Gastrocnemius medialis (tissue), 4 donors: ENCODE measurements around the gene ITPR3. TPM values are rescaled to one million over a fixed set of nuclear protein-coding genes. Genes with fewer than 3 reads are reported as not detected.

Source experiments
- ATAC-seq, 2 donors: fragments of 150-250 bp; one replicate each; pipeline ENCODE4 v1.9.1; 2016
- DNase-seq, 2 donors: peaks; one replicate each; pipeline ENCODE4 v3.0.0-alpha.2; 2019
- H3K27ac ChIP-seq, 4 donors: fragments of 200-600 bp; sonication (generic); 1 replicate in 1 of 4; 2 replicates in 3 of 4; pipeline ENCODE4 v1.5.1; 2016 to 2018; ENCODE audit warnings: mild to moderate bottlenecking in 2 of 4, moderate library complexity in 1 of 4
- H3K27me3 ChIP-seq, 3 donors: fragments of 200-600 bp; sonication (generic) in 2 of 3; 1 replicate in 1 of 3; 2 replicates in 2 of 3; pipeline versions ENCODE4 v1.5.1 to v1.6.0; 2016 to 2019; ENCODE audit warnings: mild to moderate bottlenecking in 1 of 3, moderate library complexity in 1 of 3
- H3K36me3 ChIP-seq, 2 donors: fragments of 200-600 bp; sonication (generic) in 1 of 2; one replicate each; pipeline ENCODE4 v1.5.1; 2017 to 2018
- H3K4me1 ChIP-seq, 2 donors: fragments of 200-600 bp; sonication (generic) in 1 of 2; one replicate each; pipeline ENCODE4 v1.5.1; 2016 to 2017; ENCODE audit warnings: mild to moderate bottlenecking in 2 of 2
- H3K4me3 ChIP-seq, 4 donors: fragments of 200-600 bp; sonication (generic) in 3 of 4; 1 replicate in 1 of 4; 2 replicates in 3 of 4; pipeline ENCODE4 v1.5.1; 2016 to 2019; ENCODE audit warnings: mild to moderate bottlenecking in 2 of 4
- H3K9me3 ChIP-seq, 3 donors: fragments of 200-600 bp; sonication (generic) in 2 of 3; 1 replicate in 1 of 3; 2 replicates in 2 of 3; pipeline ENCODE4 v1.5.1; 2016 to 2019
- POLR2A ChIP-seq, 2 donors: fragments of 450-650 bp; IDR thresholded peaks; one replicate each; pipeline ENCODE4 v1.6.1; 2017; ENCODE audit warnings: antibody characterized with exemption in 2 of 2, mild to moderate bottlenecking in 2 of 2, moderate library complexity in 2 of 2
- in situ Hi-C, 4 donors: fragments of 200-750 bp; cut with MboI; loops; one replicate each; pipeline versions ENCODE4 v1.15.0 to v1.8.0; 2017; ENCODE audit warnings: low sequenced_read_pairs in 4 of 4
- intact Hi-C: fragments of 100-400 bp; cut with DNase I; formaldehyde crosslinking; loops from one replicate; pipeline ENCODE4 v1.15.1; 2023; ENCODE audit warnings: low total_unique reads
- total RNA-seq, 4 donors: library from RNA; depleted of rRNA; stranded (reverse); fragments of >200 nt; gene quantifications; one replicate each; pipeline versions ENCODE4 v1.1.0 to v1.2.3, GENCODE V29; 2016
- TF ChIP-seq, protein P1 (sequence below), 5 experiments: fragments of 450-650 bp in 3 of 5; fragments of 200-600 bp in 2 of 5; sonication (generic) in 2 of 5; IDR thresholded peaks in 4 of 5; conservative IDR thresholded peaks in 1 of 5; 1 replicate in 4 of 5; 2 replicates in 1 of 5; pipeline ENCODE4 v1.5.1; 2016 to 2019; ENCODE audit warnings: antibody characterized with exemption in 5 of 5, mild to moderate bottlenecking in 3 of 5, moderate library complexity in 3 of 5

The ITPR3 gene
- total RNA-seq, 4 donors from 2014 or later = 1.9 to 6.8 (median 4.2) TPM

DNA sequence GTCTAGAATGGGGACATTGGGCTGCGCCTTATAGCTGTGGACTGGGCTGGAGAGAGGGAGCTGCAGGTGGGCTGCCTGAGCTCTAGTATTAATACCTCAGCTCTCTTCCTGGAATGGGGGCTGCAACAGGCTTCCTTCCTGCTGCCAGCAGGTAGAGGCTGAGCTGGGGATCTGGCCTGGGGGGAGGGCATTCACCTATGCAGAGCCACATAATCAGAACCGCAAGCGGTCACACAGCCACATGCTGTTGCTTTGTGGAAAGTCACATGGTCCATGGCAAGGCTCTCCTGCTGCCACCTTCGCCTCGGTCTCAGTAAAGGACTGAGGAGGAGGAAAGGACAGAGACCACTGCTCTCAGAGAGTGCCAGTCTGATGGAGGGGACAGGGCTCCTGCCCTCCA lies 35.7 kb downstream of the ITPR3 start:
- H3K9me3 ChIP-seq = no peaks in the 10 kb centered on the region
- H3K4me3 ChIP-seq = no peak overlapping the region
- no peak for TF ChIP-seq POLR2A (IDR thresholded peaks at IDR 0.05)
- TF ChIP-seq, protein P1, sequence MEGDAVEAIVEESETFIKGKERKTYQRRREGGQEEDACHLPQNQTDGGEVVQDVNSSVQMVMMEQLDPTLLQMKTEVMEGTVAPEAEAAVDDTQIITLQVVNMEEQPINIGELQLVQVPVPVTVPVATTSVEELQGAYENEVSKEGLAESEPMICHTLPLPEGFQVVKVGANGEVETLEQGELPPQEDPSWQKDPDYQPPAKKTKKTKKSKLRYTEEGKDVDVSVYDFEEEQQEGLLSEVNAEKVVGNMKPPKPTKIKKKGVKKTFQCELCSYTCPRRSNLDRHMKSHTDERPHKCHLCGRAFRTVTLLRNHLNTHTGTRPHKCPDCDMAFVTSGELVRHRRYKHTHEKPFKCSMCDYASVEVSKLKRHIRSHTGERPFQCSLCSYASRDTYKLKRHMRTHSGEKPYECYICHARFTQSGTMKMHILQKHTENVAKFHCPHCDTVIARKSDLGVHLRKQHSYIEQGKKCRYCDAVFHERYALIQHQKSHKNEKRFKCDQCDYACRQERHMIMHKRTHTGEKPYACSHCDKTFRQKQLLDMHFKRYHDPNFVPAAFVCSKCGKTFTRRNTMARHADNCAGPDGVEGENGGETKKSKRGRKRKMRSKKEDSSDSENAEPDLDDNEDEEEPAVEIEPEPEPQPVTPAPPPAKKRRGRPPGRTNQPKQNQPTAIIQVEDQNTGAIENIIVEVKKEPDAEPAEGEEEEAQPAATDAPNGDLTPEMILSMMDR (IDR thresholded peaks at IDR 0.05 in 4 of 5, conservative IDR thresholded peaks at IDR 0.05 in 1 of 5) = no peak
- ATAC-seq (no peak), DNase-seq (no peak)
- intact Hi-C loops = no loop called here
- in situ Hi-C loops = no loop called here
- H3K27ac ChIP-seq = no peak overlapping the region
- no peaks in the 10 kb centered on the region for H3K4me1 ChIP-seq
- H3K27me3 ChIP-seq = no peaks in the 10 kb centered on the region
- H3K36me3 ChIP-seq = peaks cover 0 to 4% of the 10 kb centered on the region in 2 donors

DNA sequence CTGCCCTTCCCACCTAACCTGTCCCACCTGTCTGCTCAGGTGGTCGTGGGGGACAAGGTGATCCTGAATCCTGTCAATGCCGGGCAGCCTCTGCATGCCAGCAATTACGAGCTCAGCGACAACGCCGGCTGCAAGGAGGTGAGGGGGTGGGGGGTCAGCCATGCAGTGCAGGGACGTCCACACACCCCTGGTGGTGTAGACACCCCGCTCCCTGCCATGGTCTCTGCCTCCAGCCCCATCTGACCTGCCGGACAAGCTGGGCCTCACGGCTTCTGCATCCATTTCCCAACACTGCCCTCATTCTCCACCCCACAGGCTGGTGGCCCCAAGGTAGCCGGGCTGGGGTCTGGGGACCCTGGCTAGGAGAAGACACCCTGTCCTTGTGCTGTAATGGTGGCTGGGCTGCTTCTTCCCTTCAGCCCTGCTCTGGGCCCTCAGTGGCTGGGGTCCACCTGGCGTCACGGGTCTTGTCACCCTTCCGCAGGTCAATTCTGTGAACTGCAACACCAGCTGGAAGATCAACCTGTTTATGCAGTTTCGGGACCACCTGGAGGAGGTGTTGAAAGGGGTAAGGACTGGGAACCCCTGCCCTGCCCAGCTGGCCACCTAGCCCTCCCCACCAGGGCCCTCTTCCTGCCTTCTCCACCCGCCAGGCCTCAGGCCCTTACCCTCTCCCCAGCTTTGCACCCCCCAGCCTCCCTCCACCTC lies 38.0 kb downstream of the ITPR3 start:
- TF ChIP-seq, protein P1 (IDR thresholded peaks at IDR 0.05 in 4 of 5, conservative IDR thresholded peaks at IDR 0.05 in 1 of 5) = no peak
- no peak for TF ChIP-seq POLR2A (IDR thresholded peaks at IDR 0.05)
- intact Hi-C loops = no loop called here
- Histone ChIP-seq H3K9me3 (no peaks in the 10 kb centered on the region), H3K27ac (no peak overlapping the region), H3K4me3 (no peak overlapping the region), H3K4me1 (peaks cover 0 to 7% of the 10 kb centered on the region in 2 donors), H3K36me3 (peaks cover 0 to 4% of the 10 kb centered on the region in 2 donors), H3K27me3 (no peaks in the 10 kb centered on the region)
- in situ Hi-C loops = no loop called here
- DNase-seq = no peak
- ATAC-seq = no peak

DNA sequence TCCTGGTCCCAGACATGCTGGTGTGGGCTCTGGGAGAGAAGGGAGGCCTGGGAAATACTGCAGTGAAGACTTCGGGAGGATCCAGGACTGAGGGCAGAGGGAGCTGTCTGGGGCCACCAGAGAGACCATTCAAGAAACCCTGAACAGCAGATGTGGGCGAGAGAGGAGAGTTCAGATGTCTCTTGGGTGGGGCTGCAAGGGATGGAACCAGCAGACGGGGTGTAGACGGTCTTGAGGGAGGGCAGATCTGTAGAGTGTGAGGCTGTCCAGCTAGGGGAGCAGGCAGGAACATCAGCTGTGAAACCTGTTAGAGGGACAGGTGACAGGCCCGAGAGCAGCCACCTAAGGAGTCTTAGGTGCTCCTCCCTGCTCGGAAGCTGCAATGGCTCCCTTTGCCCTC lies 38.9 kb downstream of the ITPR3 start:
- in situ Hi-C loops (no loop called here), intact Hi-C loops (no loop called here)
- Histone ChIP-seq H3K9me3 (no peaks in the 10 kb centered on the region), H3K4me3 (no peak overlapping the region), H3K27me3 (no peaks in the 10 kb centered on the region), H3K36me3 (peaks cover 0 to 4% of the 10 kb centered on the region in 2 donors), H3K4me1 (peaks cover 0 to 15% of the 10 kb centered on the region in 2 donors), H3K27ac (no peak overlapping the region)
- TF ChIP-seq, protein P1 (IDR thresholded peaks at IDR 0.05 in 4 of 5, conservative IDR thresholded peaks at IDR 0.05 in 1 of 5) = no peak
- no peak for TF ChIP-seq POLR2A (IDR thresholded peaks at IDR 0.05)
- DNase-seq (no peak), ATAC-seq (no peak)

DNA sequence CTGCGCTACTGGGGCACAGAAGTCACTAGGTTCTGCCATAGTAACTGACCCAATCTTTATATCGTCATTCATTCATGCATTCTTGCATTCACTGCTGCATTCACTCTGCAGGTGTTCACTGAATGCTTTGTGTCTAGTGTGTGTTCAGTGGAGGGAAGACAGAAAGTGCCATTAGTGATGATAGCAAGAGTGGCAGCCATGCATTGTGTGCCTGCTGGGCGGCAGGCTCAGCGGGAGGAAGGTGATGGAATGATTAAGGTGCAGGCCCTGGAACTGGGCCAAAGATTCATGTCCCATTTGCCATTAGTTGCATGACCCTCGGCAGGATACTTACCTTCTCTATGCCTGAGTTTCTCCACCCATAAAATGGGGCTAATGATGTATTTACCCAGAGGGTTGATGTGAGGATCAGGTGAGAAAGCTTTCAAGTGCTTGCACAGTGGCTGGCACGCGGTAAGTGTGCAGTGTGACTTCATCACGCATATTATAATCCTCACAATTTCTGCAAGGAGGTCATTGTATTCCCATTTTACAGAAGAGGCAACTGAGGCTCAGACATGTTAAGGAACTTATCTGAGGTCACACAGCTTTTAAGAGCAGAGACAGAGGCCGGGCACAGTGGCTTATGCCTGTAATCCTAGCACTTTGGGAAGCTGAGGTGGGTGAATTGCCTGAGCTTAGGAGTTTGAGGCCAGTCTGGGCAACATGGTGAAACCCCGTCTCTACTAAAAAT lies 40.1 kb downstream of the ITPR3 start:
- Histone ChIP-seq H3K27me3 (no peaks in the 10 kb centered on the region), H3K9me3 (no peaks in the 10 kb centered on the region), H3K36me3 (peaks cover 0 to 4% of the 10 kb centered on the region in 2 donors), H3K27ac (no peak overlapping the region), H3K4me1 (peaks cover 0 to 15% of the 10 kb centered on the region in 2 donors), H3K4me3 (no peak overlapping the region)
- intact Hi-C loops (no loop called here), in situ Hi-C loops (no loop called here)
- DNase-seq = no peak
- TF ChIP-seq, protein P1 (IDR thresholded peaks at IDR 0.05 in 4 of 5, conservative IDR thresholded peaks at IDR 0.05 in 1 of 5) = no peak
- no peak for TF ChIP-seq POLR2A (IDR thresholded peaks at IDR 0.05)
- ATAC-seq = no peak
